ENCODE measurements around the gene HSH2D.

HSH2D gene

GRCh38 chr19:16157601-16158000, 14.1 kb downstream of the HSH2D start:
- Histone ChIP-seq H4K8ac (ENCODE audit: low read depth, low read length) (peak overlapping the region; percentile 3), H4K91ac (ENCODE audit: low read depth, low read length, poor library complexity) (no peak overlapping the region), H3K18ac (ENCODE audit: low read length) (no peak overlapping the region), H3K36me3 (replicated peaks in 1 of 2; ENCODE audit: control insufficient read depth in 2 of 2, insufficient read depth in 2 of 2, low read length in 2 of 2) (no peaks in the 10 kb centered on the region), H3K9me3 (replicated peaks in 1 of 2; ENCODE audit: control insufficient read depth in 2 of 2, insufficient read depth in 1 of 2, low read depth in 1 of 2, low read length in 2 of 2) (no peaks in the 10 kb centered on the region), H3K14ac (ENCODE audit: low read length) (no peak overlapping the region), H2BK15ac (ENCODE audit: low read length) (peak overlapping the region; percentile 49), H3K27ac (replicated peaks; ENCODE audit: low read length) (no peak overlapping the region), H3K4me1 (ENCODE audit: control insufficient read depth in 2 of 2, insufficient read depth in 1 of 2, low read depth in 1 of 2, low read length in 2 of 2) (no peaks in the 10 kb centered on the region), H2AFZ (ENCODE audit: low read length) (no peak overlapping the region), H3K23ac (ENCODE audit: low read depth, low read length, poor library complexity) (no peak overlapping the region), H3K79me1 (ENCODE audit: low read depth, low read length) (peaks cover 2% of the 10 kb centered on the region), H3K4me3 (ENCODE audit: low read length in 2 of 2) (no peak overlapping the region), H3K4me2 (ENCODE audit: insufficient read depth, low read length, poor library complexity, severe bottlenecking) (no peak overlapping the region), H2BK5ac (ENCODE audit: low read length) (peak overlapping the region; percentile 75), H2BK120ac (ENCODE audit: low read depth, low read length) (no peak overlapping the region), H3K9ac (ENCODE audit: low read depth, low read length, poor library complexity) (no peak overlapping the region), H2AK5ac (ENCODE audit: low read depth, low read length) (no peak overlapping the region), H3K4ac (ENCODE audit: low read length) (no peak overlapping the region), H3K27me3 (ENCODE audit: control insufficient read depth in 3 of 3, insufficient read depth in 3 of 3, low read depth in 1 of 3, low read length in 3 of 3) (no peaks in the 10 kb centered on the region), H2BK12ac (ENCODE audit: low read length) (no peak overlapping the region)
- no peak for DNase-seq (ENCODE audit: low spot score)
- WGBS, 2 donors (ENCODE audit: extremely low coverage in 2 of 2, insufficient read length in 2 of 2, insufficient replicate concordance in 1 of 2) = no CpG with 5 or more reads among the region's 10 CpGs

GRCh38 chr19:16159655-16160054, 16.2 kb downstream of the HSH2D start:
- no peaks in the 10 kb centered on the region for H3K4me1 ChIP-seq (ENCODE audit: control insufficient read depth in 2 of 2, insufficient read depth in 1 of 2, low read depth in 1 of 2, low read length in 2 of 2)
- no peak overlapping the region for H4K8ac ChIP-seq (ENCODE audit: low read depth, low read length)
- no peak overlapping the region for H3K18ac ChIP-seq (ENCODE audit: low read length)
- H4K91ac ChIP-seq (ENCODE audit: low read depth, low read length, poor library complexity) = no peak overlapping the region
- H2BK5ac ChIP-seq (ENCODE audit: low read length) = no peak overlapping the region
- no peak overlapping the region for H2AFZ ChIP-seq (ENCODE audit: low read length)
- DNase-seq (ENCODE audit: low spot score) = no peak
- H3K79me1 ChIP-seq (ENCODE audit: low read depth, low read length) = no peaks in the 10 kb centered on the region
- H3K9ac ChIP-seq (ENCODE audit: low read depth, low read length, poor library complexity) = no peak overlapping the region
- no peaks in the 10 kb centered on the region for H3K9me3 ChIP-seq (replicated peaks in 1 of 2; ENCODE audit: control insufficient read depth in 2 of 2, insufficient read depth in 1 of 2, low read depth in 1 of 2, low read length in 2 of 2)
- no peak overlapping the region for H3K4me3 ChIP-seq (ENCODE audit: low read length in 2 of 2)
- no peak overlapping the region for H3K4me2 ChIP-seq (ENCODE audit: insufficient read depth, low read length, poor library complexity, severe bottlenecking)
- no peak overlapping the region for H3K23ac ChIP-seq (ENCODE audit: low read depth, low read length, poor library complexity)
- no peak overlapping the region for H3K27ac ChIP-seq (replicated peaks; ENCODE audit: low read length)
- no peak overlapping the region for H3K4ac ChIP-seq (ENCODE audit: low read length)
- H2BK15ac ChIP-seq (ENCODE audit: low read length) = no peak overlapping the region
- H3K14ac ChIP-seq (ENCODE audit: low read length) = no peak overlapping the region
- no peaks in the 10 kb centered on the region for H3K36me3 ChIP-seq (replicated peaks in 1 of 2; ENCODE audit: control insufficient read depth in 2 of 2, insufficient read depth in 2 of 2, low read length in 2 of 2)
- WGBS, 2 donors (ENCODE audit: extremely low coverage in 2 of 2, insufficient read length in 2 of 2, insufficient replicate concordance in 1 of 2) = no CpG with 5 or more reads among the region's 5 CpGs
- no peaks in the 10 kb centered on the region for H3K27me3 ChIP-seq (ENCODE audit: control insufficient read depth in 3 of 3, insufficient read depth in 3 of 3, low read depth in 1 of 3, low read length in 3 of 3)
- no peak overlapping the region for H2AK5ac ChIP-seq (ENCODE audit: low read depth, low read length)
- no peak overlapping the region for H2BK12ac ChIP-seq (ENCODE audit: low read length)
- no peak overlapping the region for H2BK120ac ChIP-seq (ENCODE audit: low read depth, low read length)

DNA sequence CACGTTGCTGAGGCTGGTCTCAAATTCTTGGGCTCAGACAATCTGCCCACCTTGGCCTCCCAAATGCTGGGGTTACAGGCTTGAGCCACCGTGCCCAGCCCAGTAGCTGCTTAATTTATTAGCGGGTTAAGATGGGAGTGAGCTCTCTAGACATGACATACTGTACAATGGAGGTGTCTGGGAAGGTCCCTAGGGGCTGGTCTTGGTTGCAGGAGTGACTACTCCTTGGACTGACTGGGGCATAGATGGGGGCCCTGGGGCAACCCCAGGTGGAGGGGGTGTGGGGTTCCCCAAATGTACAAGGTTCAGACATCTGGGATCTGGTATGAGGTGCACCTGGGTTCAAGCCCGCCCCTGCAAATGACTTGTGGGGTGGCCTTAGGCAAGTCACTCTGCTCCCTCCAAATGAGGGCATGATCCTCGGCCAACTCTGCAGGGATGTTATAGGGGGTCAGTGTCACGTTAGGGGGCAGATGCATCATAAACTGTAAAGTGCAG, 17.0 kb downstream of the HSH2D start:
- Histone ChIP-seq H2AFZ (ENCODE audit: low read length) (no peak overlapping the region), H3K4me3 (ENCODE audit: low read length in 2 of 2) (no peak overlapping the region), H2BK5ac (ENCODE audit: low read length) (no peak overlapping the region), H3K79me1 (ENCODE audit: low read depth, low read length) (no peaks in the 10 kb centered on the region), H4K8ac (ENCODE audit: low read depth, low read length) (no peak overlapping the region), H3K23ac (ENCODE audit: low read depth, low read length, poor library complexity) (no peak overlapping the region), H2BK12ac (ENCODE audit: low read length) (no peak overlapping the region), H3K27ac (replicated peaks; ENCODE audit: low read length) (no peak overlapping the region), H3K4ac (ENCODE audit: low read length) (no peak overlapping the region), H3K27me3 (ENCODE audit: control insufficient read depth in 3 of 3, insufficient read depth in 3 of 3, low read depth in 1 of 3, low read length in 3 of 3) (no peaks in the 10 kb centered on the region), H3K9me3 (replicated peaks in 1 of 2; ENCODE audit: control insufficient read depth in 2 of 2, insufficient read depth in 1 of 2, low read depth in 1 of 2, low read length in 2 of 2) (no peaks in the 10 kb centered on the region), H4K91ac (ENCODE audit: low read depth, low read length, poor library complexity) (no peak overlapping the region), H2BK120ac (ENCODE audit: low read depth, low read length) (no peak overlapping the region), H2AK5ac (ENCODE audit: low read depth, low read length) (no peak overlapping the region), H3K4me2 (ENCODE audit: insufficient read depth, low read length, poor library complexity, severe bottlenecking) (no peak overlapping the region), H3K9ac (ENCODE audit: low read depth, low read length, poor library complexity) (no peak overlapping the region), H3K4me1 (ENCODE audit: control insufficient read depth in 2 of 2, insufficient read depth in 1 of 2, low read depth in 1 of 2, low read length in 2 of 2) (no peaks in the 10 kb centered on the region), H3K14ac (ENCODE audit: low read length) (no peak overlapping the region), H3K36me3 (replicated peaks in 1 of 2; ENCODE audit: control insufficient read depth in 2 of 2, insufficient read depth in 2 of 2, low read length in 2 of 2) (no peaks in the 10 kb centered on the region), H2BK15ac (ENCODE audit: low read length) (no peak overlapping the region), H3K18ac (ENCODE audit: low read length) (no peak overlapping the region)
- no peak for DNase-seq (ENCODE audit: low spot score)
- WGBS, 2 donors (ENCODE audit: extremely low coverage in 2 of 2, insufficient read length in 2 of 2, insufficient replicate concordance in 1 of 2) = no CpG with 5 or more reads among the region's 6 CpGs

- Histone ChIP-seq H2BK5ac (ENCODE audit: low read length) (no peak overlapping the region), H4K8ac (ENCODE audit: low read depth, low read length) (peak overlapping the region; percentile 24), H2AFZ (ENCODE audit: low read length) (no peak overlapping the region), H3K18ac (ENCODE audit: low read length) (no peak overlapping the region), H3K79me1 (ENCODE audit: low read depth, low read length) (no peaks in the 10 kb centered on the region), H3K14ac (ENCODE audit: low read length) (no peak overlapping the region), H2BK120ac (ENCODE audit: low read depth, low read length) (no peak overlapping the region), H3K4me1 (ENCODE audit: control insufficient read depth in 2 of 2, insufficient read depth in 1 of 2, low read depth in 1 of 2, low read length in 2 of 2) (no peaks in the 10 kb centered on the region), H2BK12ac (ENCODE audit: low read length) (no peak overlapping the region), H2BK15ac (ENCODE audit: low read length) (no peak overlapping the region), H3K36me3 (replicated peaks in 1 of 2; ENCODE audit: control insufficient read depth in 2 of 2, insufficient read depth in 2 of 2, low read length in 2 of 2) (no peaks in the 10 kb centered on the region), H3K4ac (ENCODE audit: low read length) (no peak overlapping the region), H3K27me3 (ENCODE audit: control insufficient read depth in 3 of 3, insufficient read depth in 3 of 3, low read depth in 1 of 3, low read length in 3 of 3) (no peaks in the 10 kb centered on the region), H4K91ac (ENCODE audit: low read depth, low read length, poor library complexity) (no peak overlapping the region), H3K4me2 (ENCODE audit: insufficient read depth, low read length, poor library complexity, severe bottlenecking) (no peak overlapping the region), H3K27ac (replicated peaks; ENCODE audit: low read length) (no peak overlapping the region), H2AK5ac (ENCODE audit: low read depth, low read length) (peak overlapping the region; percentile 65), H3K9ac (ENCODE audit: low read depth, low read length, poor library complexity) (peak overlapping the region; percentile 66), H3K23ac (ENCODE audit: low read depth, low read length, poor library complexity) (no peak overlapping the region), H3K9me3 (replicated peaks in 1 of 2; ENCODE audit: control insufficient read depth in 2 of 2, insufficient read depth in 1 of 2, low read depth in 1 of 2, low read length in 2 of 2) (no peaks in the 10 kb centered on the region), H3K4me3 (ENCODE audit: low read length in 2 of 2) (no peak overlapping the region)
- DNase-seq (ENCODE audit: low spot score) = no peak
- no CpG with 5 or more reads among the region's 14 CpGs for WGBS, 2 donors (ENCODE audit: extremely low coverage in 2 of 2, insufficient read length in 2 of 2, insufficient replicate concordance in 1 of 2)
Observed at GRCh38 chr19:16160943-16161560, 17.6 kb downstream of the HSH2D start.

Data from neuronal stem cell (in vitro differentiated cells).